ENCODE data around the gene OR1J2. TPM values are rescaled to one million over a fixed set of nuclear protein-coding genes. Genes with fewer than 3 reads are reported as not detected.
"Not testable (repeated sequence)": the region's sequence is repeated elsewhere in the genome, so short reads cannot be mapped to it uniquely, and the experiment has no call there.

OR1J2 gene, protein sequence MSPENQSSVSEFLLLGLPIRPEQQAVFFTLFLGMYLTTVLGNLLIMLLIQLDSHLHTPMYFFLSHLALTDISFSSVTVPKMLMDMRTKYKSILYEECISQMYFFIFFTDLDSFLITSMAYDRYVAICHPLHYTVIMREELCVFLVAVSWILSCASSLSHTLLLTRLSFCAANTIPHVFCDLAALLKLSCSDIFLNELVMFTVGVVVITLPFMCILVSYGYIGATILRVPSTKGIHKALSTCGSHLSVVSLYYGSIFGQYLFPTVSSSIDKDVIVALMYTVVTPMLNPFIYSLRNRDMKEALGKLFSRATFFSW
- total RNA-seq, result not detected
- long read RNA-seq, result 0 reads

DNA sequence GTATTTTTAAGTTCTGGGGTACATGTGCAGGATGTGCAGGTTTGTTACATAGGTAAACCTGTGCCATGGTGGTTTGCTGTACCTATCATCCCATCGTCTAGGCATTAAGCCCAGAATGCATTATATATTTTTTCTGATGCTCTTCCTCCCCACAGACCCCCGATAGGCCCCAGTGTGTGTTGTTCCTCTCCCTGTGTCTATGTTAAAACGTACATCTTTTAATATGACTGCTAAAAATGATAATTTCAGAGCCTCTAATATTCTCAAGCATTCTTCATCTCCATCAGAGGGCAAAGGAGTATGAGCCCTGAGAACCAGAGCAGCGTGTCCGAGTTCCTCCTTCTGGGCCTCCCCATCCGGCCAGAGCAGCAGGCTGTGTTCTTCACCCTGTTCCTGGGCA lies at the start of gene OR1J2:
Gene OR1J2, plus strand, starts transcription at position 301 of the 400 bp plus-strand sequence. Its CDS starts 0 bp downstream, at position 301.
- ATAC-seq, result no peak
- DNase-seq, result no peak
- intact Hi-C loops (cut with micrococcal nuclease), result no loop called here

DNA sequence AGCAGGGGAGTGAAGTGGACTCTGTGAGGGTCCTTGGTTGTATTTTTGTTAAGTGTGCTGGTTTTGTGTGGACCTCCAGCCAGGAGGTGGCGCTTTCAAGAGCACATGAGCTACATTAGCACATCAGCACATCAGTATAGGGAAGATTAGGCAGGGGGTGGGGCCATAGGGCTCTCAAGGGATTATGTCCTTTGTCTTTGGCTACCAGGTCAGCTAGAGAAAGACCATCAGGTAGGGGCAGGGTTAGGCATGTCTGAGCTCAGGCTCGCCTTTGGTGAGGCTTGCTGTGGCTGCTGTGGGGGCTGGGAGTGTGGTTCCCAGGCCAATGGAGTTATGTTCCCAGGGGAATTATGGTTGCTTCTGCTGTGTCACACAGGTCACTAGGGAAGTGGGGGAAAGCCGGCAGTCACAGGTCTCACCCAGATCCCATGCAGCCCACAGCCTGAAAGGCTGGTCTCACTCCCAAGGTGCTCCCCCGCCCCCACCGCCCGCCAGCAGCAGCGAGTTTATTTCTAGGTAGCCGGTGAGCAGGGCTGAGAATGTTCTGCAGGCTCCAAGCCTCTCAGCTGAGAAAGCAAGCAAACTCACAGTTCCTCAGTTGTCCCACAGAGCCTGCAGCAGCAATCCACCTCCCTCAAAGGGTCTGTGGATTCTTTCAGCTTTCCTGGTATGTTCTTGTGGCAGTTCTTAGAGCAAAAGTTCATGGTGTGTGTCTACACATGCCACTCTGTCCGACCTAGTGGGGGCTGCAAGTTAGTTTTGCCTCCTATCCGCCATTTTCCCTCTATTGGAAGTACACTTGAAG lies 46.6 kb upstream of the OR1J2 start:
- ATAC-seq (no peak), DNase-seq (no peak)
- intact Hi-C loops (cut with micrococcal nuclease), result loop anchor here (2.0 kb wide), 1 partner anchor 347 kb away; no protein-coding TSS in a partner anchor

DNA sequence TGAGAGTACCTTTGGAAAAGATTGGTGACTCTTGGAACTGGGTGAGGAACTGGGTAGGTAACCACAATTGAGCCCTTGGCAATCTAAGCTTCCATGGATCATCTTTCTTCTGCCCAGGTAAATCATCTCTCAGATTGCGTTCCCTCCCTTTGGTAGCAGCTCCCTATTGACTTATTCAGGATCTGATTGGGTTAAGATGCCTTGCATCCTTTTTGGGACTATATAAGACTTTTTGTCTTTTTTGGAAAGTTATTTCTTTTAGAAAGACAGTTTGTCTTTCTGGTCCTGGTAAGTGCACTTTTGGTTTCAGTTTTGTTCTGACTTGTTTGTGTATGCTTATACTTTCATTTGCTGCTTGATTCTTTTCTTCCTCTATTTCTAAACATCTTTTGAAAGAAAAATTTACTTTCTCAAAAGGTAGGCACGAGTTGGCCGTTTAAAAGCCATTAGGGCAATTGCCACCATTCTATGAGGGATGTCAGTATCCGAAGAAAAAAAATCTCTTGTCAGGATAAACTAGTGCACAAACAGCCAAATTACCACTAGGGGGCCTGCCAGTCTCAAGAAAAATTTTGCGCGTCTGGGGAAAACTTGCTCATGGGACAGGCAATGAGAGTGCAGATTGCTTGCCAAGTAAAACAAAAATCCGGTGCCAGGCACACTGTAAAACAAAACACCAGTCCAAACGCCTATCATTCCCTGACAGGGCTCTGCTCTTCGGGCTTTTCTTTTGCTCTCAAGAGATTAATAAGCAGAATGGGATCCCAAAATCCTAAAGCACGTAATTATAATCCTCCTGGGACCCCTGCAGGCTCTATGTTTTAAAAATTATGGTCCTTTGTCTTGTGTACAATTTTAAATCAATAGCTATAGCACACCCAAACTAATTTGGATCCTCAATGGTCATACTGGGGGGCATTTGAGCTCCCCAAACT lies 45.7 kb upstream of the OR1J2 start:
- intact Hi-C loops (cut with micrococcal nuclease), result loop anchor here (2.0 kb wide), 1 partner anchor 346 kb away; no protein-coding TSS in a partner anchor
- DNase-seq, result peak; percentile 47
- peak; percentile 76 for ATAC-seq

- intact Hi-C loops (cut with micrococcal nuclease), result no loop called here
- ATAC-seq, result no peak
- no peak for DNase-seq
Observed at GRCh38 chr9:122466456-122466855, 44.1 kb upstream of the OR1J2 start.

- no peak for DNase-seq
- no peak for ATAC-seq
- intact Hi-C loops (cut with micrococcal nuclease), result no loop called here
Observed at GRCh38 chr9:122468735-122469134, 41.9 kb upstream of the OR1J2 start.

GRCh38 chr9:122474561-122474960 lies 36.0 kb upstream of the OR1J2 start:
- intact Hi-C loops (cut with micrococcal nuclease), result no loop called here
- no peak for ATAC-seq
- no peak for DNase-seq

- ATAC-seq, result no peak
- no peak for DNase-seq
- intact Hi-C loops (cut with micrococcal nuclease), result no loop called here
Observed at GRCh38 chr9:122475717-122476116, 34.9 kb upstream of the OR1J2 start.

GRCh38 chr9:122477346-122477745 lies 33.3 kb upstream of the OR1J2 start:
- intact Hi-C loops (cut with micrococcal nuclease), result no loop called here
- ATAC-seq (no peak), DNase-seq (no peak)

- ATAC-seq (no peak), DNase-seq (no peak)
- intact Hi-C loops (cut with micrococcal nuclease), result no loop called here
Observed at GRCh38 chr9:122477826-122478225, 32.8 kb upstream of the OR1J2 start, which contains the start of gene OR1J1. TSS of gene OR1J1 (minus strand) at chr9:122477926. CDS start at chr9:122477926, 0 bp downstream.

- no peak for ATAC-seq
- no peak for DNase-seq
Observed at GRCh38 chr9:122479062-122479461, 31.5 kb upstream of the OR1J2 start.

DNA sequence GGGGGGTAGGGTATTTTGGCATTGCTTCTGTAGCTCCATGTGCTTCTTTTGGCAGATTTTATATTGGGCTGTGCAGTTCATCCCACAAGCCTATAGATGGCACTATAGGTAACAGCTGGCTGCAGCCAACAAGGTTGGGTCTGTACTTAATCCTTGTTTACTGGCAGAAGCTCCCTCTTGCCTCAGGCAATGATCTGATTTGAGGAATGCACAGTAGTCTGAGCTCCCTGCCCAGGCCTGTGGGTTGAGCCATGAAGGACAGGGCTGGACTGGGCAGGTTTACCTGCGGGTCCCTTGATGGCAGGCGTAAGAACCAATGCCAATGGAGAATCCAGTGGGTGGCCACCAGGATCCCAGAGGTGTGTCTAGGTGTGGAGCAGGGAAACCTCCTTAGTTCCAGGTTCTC lies 11.7 kb upstream of the OR1J2 start:
- no peak for DNase-seq
- no peak for ATAC-seq
- intact Hi-C loops (cut with micrococcal nuclease), result no loop called here

More at GRCh38 chr9:122479062-122479461, 31.5 kb upstream of the OR1J2 start:
- intact Hi-C loops (cut with micrococcal nuclease), result no loop called here

DNA sequence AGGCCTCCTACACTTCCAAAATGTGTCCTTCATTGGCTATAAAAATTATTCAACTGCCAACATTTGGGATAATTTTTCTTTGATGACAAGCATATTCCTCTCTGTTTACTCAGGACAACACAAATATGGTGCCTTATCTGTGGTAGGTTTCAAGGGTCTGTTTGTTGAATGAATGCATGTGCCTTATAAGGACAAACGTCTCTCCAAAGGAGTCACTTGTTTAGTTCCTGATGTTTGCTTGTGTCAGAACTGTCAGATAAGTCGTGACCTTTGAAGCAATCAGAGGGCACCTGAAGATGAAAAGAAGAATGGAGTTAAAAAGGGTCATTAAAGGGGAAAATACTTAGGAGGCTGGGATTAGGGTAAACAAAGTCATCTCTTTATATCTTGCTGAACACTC lies 3.6 kb upstream of the OR1J2 start:
- intact Hi-C loops (cut with micrococcal nuclease), result no loop called here
- DNase-seq (no peak), ATAC-seq (no peak)

DNA sequence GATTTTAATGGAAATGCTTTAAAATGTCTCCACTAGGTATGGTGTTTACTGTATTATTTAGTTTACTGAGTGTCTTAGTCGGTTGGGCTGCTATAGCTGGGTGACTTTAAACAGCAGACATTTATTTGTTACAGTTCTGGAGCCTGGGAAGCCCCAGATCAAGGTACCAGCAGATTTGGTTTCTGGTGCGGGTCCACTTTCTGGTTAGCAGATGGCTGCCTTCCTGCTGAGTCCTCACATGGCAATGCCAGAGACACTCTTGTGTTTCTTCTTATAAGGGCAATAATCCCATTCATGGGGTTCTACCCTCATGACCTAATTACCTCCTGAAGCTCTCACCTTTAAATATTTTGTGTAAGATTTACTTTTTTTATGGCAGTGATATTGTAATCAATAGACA lies 7.6 kb downstream of the OR1J2 start:
- no peak for DNase-seq
- ATAC-seq, result no peak
- intact Hi-C loops (cut with micrococcal nuclease), result no loop called here

DNA sequence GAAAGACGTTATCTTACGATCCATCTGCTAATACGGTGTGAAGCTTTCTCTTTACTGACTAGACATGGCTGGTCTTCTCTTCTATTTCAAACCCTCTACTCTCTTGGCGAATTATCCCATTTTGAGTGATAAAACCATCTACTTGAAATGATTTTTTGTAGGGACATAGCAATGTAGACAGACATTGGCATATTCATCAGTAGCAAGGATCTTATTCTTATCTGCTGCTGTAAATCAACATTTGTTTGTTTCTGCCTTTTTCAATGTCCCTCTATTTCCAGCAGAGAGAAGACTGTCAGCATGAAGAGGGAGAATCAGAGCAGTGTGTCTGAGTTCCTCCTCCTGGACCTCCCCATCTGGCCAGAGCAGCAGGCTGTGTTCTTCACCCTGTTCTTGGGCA lies 8.2 kb downstream of the OR1J2 start, which contains the start of gene OR1J4:
Gene OR1J4, plus strand, starts transcription at position 301 of the 400 bp plus-strand sequence. Its CDS starts 0 bp downstream, at position 301.
- ATAC-seq, result no peak
- DNase-seq, result no peak
- intact Hi-C loops (cut with micrococcal nuclease), result no loop called here

- DNase-seq (no peak), ATAC-seq (no peak)
- intact Hi-C loops (cut with micrococcal nuclease), result no loop called here
Observed at GRCh38 chr9:122519376-122519775, 8.8 kb downstream of the OR1J2 start.

DNA sequence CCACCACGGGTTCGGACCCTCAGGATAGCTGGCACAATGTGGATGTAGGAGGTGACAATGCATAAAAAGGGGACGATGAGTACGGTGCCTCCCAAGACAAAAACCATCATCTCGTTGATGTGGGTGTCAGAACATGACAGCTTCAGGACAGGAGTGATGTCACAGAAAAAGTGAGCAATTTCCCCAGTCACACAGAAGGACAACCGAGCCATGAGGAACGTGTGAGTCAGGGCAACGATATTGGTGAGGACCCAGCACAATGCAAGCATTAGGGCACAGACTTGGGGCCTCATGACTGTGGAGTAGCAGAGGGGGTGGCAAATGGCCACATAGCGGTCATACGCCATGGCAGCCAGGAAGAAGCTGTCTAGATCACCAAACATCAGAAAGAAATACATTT lies 16.0 kb downstream of the OR1J2 start:
- DNase-seq (no peak), ATAC-seq (no peak)
- intact Hi-C loops (cut with micrococcal nuclease), result no loop called here

DNA sequence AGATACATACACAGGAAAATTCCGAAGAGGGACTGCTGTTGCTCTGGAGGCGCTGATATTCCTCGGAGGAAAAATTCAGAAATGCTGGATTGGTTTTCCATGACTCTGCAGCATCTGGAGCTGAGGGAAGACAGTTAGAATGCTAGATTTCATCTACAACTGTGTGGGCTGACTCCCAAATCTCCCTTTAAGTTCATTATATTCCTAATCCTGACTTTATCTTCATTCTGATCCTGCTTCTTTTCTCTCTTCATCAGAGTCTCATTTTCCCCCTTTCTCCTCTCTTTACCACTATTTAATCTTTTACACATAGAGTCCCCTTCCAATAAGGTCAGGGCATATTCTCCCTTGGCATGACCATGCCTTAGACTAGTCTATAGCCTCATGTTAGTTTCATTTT lies 16.6 kb downstream of the OR1J2 start, which contains the start of gene OR1N1:
Gene OR1N1, minus strand, starts transcription at position 101 of the 400 bp plus-strand sequence. Its CDS starts 0 bp downstream, at position 101.
- ATAC-seq, result no peak
- intact Hi-C loops (cut with micrococcal nuclease), result no loop called here
- no peak for DNase-seq

DNA sequence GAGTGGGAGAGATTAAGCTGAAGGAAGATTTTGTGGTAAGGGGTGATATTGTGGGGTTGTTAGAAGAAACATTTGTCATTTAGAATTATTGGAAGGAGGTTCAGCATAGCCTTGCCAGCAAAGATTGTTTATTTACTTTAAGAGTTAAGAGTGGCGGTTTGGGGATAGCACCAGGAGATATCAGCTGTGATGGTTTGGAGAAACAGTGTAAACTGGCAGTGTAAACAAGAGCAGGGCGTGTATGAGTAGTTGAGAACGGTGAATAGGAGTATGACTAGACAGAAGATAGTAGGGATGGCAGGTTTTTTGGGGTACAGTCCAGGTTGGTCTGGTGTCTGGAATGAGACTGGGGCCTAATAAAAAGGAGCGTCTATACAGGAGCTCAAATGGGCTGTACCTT lies 20.6 kb downstream of the OR1J2 start:
- DNase-seq; ATAC-seq; intact Hi-C loops (cut with micrococcal nuclease): not testable (repeated sequence)

- ATAC-seq (no peak), DNase-seq (no peak)
- intact Hi-C loops (cut with micrococcal nuclease), result no loop called here
Observed at GRCh38 chr9:122536134-122536533, 25.5 kb downstream of the OR1J2 start.

All from left ventricle myocardium superior (tissue), 1 donor.